ENCODE results near the gene ATP2A1.
"Not testable (repeated sequence)": the region's sequence is repeated elsewhere in the genome, so short reads cannot be mapped to it uniquely, and the experiment has no call there.

The ATP2A1 gene

DNA sequence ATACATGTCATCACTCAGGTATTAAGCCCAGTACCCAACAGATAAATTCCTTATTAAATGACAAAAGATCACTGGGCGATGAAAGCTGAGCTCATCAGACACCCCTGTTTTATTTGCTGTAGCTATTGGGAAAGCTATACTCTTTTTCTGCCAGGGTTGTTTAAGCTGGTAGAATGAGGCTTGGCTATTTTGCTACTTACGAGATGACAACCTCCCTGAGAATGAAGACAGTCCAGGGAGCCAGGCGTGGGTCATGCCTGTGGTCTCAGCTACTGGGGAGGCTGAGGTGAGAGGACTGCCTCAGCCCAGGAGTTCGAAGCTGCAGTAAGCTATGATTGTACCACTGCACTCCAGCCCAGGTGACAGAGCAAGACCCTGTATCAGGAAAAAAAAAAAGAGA lies 19.0 kb upstream of the ATP2A1 start:
- DNase-seq (ENCODE audit: low read depth in 2 of 2) = no peak

DNA sequence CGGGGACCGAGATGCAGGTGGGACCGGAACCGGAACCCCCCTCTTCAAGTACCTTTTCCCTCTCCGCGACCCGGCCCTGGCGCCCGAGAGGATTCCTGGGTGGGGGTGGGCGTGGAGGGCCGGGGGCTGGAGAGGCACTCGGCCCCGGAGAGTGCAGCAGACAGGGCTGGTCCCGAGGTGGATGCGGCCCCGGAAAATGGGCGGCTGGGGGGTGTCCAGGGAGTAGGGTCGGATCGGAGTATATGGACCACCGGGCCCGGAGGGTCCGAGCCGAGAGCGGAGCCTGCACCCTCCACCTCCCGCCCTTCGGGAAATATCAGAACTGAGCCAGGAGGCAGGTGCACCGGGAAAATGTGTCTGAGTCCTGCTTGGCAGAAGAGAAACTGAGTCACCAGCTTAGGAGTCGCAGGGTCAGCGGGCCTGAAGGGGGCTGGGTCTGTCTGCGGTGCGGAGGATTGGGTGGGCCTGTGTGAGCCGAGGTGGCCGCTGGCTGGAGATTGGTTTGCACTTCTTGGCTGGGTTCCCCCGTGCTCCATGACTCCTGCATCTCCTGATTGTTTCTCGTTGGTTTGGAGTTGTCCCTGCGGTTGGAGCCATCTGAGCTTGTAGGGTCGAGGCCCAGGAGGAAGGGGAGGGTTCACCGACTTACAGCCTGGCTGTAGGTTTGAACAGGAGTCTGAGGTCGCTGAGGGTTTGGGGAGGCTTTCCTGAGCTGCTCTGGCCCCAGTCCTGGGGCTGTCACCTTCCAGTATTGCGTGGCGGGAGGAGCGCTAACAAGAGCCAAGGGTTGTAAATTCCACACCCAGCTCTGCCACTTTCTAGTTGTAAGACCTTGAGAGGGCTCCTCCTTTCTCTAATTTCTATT lies 14.1 kb upstream of the ATP2A1 start:
- DNase-seq (ENCODE audit: low read depth in 2 of 2) = no peak

DNA sequence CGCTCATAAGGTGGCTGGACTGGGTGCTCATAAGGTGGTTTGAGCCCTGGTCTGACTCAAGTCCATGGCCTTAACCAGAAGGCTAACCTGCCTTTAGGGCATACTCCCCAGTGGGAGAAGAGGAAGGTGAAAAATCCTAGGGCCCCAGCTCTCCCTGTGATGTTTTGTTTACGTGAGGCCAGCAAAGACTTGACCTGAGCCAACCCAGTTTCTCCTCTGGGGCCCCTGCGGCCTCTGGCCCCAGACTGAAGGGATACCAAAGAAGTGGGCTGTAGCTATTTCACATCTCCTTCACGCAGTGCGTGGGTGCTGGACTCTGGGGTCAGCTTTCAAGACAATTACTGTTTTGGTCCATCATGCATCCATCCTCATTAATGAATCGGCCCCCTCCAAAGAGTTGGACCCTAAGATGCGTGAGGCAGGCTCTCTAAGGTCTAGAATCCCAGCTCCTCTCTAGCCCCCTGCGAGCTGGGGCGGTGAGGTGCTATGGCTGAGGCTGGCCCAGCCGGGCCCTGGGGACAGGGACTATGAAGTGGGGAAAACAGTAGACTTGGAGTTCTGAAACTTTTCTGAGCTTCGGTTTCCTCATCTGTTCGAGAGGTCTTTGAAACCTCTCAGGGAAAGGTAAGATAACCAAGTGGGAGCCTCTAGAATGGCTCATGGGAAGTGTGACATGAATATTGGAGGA lies 13.1 kb upstream of the ATP2A1 start:
- no peak for DNase-seq (ENCODE audit: low read depth in 2 of 2)

DNA sequence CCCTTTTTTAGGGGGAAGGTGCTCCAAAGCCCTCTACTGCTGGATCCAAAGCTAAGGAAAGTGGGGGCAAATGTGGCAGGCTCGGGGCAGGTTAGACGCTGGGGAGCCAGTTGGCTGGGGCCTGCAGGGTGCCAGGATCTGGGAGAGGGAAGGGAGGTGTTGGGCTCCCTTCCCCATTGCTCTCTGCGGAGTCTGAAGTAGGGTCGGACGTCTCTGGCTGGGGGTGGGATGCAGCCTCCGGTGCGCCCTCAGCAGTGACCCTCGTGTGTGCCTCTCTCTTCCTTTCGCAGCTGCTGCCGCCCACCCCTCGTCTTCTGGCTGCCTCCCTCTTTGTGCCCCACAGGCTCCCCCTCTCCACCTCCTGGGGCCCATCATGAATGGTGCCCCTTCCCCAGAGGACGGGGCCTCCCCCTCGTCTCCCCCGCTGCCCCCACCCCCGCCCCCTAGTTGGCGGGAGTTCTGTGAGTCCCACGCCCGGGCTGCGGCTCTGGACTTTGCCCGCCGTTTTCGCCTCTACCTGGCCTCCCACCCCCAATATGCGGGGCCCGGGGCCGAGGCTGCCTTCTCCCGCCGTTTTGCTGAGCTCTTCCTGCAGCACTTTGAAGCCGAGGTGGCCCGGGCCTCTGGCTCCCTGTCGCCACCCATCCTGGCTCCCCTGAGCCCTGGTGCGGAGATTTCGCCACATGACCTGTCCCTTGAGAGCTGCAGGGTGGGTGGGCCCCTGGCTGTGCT lies 12.4 kb upstream of the ATP2A1 start:
- DNase-seq (ENCODE audit: low read depth in 2 of 2) = no peak

DNA sequence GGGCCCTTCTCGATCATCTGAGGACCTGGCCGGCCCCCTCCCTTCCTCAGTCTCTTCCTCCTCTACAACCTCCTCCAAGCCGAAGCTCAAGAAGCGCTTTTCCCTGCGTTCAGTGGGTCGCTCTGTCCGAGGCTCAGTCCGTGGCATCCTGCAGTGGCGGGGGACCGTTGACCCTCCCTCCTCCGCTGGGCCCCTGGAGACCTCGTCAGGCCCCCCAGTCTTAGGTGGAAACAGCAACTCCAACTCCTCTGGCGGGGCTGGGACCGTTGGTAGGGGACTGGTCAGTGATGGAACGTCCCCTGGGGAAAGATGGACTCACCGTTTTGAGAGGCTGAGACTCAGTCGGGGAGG lies 11.9 kb upstream of the ATP2A1 start:
- no peak for DNase-seq (ENCODE audit: low read depth in 2 of 2)

DNA sequence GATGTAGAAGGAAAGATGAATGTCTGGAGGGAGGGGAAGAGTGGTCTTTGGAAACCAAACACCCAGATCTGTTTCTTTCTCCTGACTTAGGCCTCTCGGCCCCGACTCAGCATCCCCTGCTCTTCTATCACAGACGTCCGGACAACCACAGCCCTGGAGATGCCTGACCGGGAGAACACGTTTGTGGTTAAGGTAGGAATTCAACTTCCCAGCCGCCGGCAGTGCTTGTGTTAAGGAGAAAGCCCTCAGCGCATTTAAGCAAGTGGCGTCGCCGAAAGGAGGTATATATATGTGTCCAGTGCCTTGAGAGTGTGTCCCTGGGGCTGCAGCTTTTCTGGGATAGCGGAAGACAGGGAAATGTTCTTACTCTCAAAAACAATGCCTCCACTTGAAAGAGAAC lies 11.0 kb upstream of the ATP2A1 start:
- no peak for DNase-seq (ENCODE audit: low read depth in 2 of 2)

DNA sequence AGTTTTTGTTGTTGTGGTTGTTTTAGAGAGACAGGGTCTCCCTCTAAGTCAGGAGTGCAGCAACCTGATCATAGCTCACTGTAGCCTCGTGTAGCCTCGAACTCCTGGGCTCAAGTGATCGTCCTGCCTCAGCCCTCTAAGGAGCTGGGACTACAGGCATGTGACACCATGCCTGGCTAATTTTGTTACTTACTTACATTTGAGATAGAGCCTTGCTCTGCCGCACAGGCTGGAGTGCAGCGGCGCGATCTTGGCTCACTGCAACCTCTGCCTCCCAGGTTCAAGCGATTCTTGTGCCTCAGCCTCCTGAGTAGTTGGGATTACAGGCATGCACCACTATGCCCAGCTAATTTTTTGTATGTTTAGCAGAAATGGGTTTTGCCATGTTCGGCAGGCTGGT lies 10.6 kb upstream of the ATP2A1 start:
- DNase-seq (ENCODE audit: low read depth in 2 of 2) = not testable (repeated sequence)

DNA sequence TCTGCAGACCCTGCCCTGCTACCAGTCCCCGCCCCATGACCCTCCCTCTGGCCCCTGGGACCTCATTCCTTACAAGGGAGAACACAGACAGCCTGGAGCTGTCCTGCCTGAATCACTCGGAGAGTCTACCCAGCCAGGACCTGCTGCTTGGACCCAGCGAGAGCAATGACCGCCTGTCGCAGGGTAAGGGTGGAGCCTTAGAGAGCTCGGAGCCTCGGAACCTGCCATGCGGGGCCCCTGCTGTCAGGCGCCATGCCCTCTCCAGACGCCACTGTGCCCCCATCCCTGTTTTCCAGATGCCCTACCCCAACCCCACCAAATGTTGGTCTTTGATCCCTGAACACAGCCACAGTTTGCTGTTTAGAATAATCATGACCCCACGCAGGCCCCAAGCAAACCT lies 9.1 kb upstream of the ATP2A1 start:
- DNase-seq (ENCODE audit: low read depth in 2 of 2) = no peak

DNA sequence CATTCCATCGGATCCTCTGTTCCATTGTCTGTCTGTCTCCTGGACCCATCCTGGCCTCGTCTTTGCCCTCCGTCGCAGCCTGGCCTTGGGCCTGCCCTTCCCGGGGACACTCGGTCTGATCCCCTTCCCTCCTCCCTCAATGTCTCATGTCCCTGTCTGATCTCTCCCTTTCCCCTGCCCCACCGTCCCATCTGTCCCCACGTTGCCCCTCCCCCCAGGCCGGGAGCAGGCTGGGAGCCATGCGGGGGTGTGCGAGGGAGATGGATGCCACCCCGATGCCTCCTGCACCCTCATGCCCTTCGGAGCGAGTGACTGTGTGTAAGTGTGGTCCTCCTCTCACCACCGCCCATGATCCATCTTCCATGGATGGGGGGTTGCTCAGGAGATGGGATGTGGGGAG lies 5.3 kb upstream of the ATP2A1 start:
- DNase-seq (ENCODE audit: low read depth in 2 of 2) = no peak

DNA sequence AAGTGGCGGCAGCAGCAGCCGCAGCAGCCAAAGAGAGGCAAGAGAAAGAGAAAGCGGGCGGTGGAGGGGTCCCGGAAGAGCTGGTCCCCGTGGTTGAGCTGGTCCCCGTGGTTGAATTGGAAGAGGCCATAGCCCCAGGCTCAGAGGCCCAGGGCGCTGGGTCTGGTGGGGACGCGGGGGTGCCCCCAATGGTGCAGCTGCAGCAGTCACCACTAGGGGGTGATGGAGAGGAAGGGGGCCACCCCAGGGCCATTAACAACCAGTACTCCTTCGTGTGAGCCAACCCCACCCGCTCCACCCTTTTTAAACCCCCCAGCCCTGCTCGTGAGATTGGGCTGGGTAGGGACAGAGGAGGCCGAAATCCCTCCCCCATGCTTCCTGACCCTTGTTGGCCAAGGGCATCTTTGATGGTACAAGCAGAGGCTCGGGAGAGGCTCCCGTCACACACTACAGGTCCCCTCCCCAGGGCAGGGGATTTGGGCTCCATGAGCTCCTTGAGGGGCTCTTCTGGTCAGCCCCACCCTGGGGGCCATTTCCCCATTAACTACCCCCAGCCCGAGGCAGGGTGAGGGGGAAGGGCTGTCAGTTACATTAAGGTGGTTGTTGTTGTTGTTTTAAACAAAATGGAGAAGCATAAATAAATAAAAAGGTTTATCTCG lies 4.6 kb upstream of the ATP2A1 start:
- DNase-seq (ENCODE audit: low read depth in 2 of 2) = peak; percentile 20 to 21

DNA sequence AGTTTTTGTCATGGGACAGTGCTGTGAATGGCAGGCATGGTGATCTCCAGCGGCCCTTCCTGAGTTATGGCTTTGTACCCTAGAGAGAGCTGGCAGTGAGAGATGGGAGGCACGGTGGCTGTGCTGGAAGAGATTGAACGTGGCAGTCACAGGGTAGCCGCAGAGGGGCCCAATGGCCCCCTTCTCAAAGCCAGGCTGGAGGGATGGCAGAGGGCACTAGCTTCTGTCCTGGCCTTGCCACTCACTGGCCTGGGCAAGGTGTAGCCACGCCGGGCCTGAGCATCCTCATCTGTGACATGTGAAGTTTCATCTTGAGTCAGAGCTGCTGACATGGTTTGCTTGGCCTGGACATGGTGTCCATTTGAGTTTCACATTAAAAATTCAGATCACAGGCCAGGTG lies 3.9 kb upstream of the ATP2A1 start:
- DNase-seq (ENCODE audit: low read depth in 2 of 2) = no peak

DNA sequence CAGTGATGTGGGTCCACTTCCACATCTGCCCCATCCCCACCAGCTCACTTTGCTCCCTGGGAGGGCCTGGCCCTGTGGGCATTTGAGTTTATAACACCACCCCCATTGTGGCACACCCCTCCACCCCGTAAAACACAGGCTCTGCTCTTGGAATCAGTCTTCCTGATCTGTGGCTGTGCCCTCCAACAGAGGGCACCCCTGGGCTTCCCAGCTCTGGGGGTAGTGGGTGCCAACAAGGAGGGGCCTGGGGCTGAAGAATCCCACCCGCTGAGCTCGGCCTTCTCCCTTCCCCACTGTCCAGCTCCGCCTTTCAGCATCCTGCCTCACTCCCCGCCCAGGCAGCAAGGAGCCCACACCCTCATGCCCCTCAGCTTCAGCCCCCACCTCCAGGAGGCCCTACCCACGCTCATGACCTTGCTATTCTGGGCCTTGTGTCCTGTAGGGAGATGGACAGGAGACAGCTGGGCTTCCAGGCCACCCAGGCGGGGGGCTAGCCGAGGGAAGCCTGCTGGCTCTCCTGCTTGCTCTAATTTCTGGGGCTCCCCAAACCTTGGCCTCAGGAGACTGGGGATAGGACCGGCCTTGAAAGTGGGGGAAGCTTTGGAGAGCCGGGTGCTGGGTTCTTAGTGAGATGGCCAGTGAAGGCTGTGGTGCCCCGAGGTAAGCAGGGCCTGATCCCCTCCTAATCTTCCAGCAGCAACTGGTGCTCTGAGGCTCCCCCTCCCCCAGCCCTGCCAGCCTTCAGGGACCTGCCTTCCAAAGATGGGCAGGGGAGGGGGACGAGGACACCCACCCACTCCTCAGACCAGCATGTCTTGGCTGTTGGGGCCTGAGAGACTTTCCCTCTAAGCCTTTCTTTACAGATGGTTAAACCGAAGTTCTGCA lies 2.9 kb upstream of the ATP2A1 start:
- no peak for DNase-seq (ENCODE audit: low read depth in 2 of 2)

DNA sequence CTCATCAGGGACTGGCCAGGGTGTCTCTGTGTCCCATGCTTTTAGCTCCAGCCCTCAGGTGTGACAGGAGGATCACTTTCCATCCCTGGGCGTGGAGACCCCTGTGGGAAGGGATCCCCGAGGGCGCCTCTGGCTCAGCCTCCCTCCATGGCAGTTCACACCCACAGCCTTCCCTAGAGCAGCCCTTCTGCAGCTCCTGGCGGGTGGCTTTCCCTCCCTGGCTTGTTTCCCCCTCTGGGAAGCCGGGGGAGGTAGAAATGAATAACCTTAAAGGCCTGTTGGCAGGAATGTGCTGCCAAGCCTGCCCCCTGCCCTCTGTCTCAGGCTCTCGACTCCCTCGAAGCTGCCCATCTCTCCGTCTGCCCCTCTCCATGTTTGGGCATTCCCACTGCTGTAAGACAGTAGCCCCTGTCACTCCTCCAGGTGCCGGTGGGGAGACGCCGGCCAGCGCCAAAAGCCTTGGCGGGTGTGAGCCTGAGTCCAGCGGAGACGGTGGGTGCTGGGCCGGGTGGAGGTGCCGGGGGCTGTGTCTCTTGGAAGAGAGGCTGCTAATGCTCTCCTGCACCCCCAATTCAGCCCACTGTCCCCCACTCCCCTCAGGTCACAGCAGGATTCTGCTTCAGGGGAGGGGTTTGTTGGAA lies 2.1 kb upstream of the ATP2A1 start:
- DNase-seq (ENCODE audit: low read depth in 2 of 2) = no peak

DNA sequence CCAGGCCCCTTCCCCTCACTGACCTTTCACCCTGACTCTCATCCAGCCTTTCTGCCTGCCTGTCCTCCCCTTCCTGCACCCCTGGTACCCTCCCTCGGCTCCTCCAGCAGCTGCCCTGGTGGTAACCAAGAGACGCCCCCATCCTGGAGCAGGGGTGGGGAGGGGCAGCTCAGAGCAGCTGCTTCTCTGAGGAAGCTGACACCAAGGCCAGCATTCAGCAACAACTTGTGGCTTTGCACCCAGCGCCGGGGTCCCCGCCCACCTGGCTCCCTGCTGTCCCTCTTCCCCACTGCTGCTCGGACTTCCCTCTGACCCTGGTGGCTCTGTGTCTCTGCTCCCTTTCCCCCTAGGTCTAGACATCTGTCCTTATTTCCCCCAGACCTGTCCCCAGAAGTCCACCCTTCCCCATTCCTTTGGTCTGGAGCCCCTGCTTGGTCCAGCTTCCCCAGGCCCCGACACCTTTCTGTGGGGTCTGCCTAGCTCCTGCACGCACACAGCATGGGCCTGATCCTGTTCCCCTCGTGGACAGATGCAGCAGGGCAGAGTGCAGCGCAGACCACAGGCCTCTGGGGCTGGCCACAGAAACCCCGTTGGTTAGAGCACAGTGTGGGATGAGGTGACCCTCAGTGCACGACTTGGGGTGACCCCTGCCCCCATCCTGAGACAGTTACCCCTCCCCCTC lies 1.2 kb upstream of the ATP2A1 start:
- DNase-seq (ENCODE audit: low read depth in 2 of 2) = no peak

DNA sequence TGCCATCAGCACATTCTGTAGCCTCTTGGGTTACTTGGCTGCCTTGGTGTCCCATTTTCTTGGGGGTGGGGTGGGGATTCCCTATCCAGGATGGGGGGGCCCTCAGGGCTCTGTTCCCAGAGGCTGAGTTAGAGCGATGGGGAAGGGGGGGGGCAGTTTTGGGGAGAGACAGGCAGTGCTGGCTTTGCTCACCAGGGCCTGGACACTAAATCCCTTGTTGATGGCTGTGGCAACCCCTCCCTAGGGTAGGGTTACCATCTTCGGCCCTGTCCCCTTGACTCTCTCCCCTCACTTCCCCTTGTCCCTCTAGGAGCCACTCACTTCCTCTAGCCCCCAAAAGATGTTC lies 660 bp upstream of the ATP2A1 start:
- no peak for DNase-seq (ENCODE audit: low read depth in 2 of 2)

DNA sequence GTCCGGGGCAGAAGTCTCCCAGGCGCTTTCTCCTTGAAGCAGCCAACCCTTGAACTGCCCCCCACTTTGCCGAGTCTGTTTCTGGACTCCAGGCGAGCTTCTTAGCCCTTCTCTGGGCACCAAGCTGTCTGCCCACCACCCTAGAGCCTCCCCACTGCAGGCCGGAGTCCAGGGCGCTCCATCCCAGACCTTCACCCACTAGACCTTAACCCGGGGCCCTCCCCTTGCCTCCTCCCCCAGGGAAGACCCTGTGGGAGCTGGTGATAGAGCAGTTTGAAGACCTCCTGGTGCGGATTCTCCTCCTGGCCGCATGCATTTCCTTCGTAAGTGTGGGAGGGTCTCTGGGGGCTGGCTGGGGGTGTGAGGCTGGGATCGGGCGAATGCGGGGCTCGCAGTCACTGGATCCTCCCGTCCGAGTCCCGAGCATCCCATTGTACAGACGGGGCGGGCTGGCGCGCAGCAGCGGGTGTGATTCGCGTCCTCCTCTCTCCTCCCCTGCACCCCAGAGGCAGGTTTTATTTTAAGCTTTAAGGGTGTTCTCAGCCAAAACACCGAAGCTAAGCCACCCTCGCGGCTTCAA lies 1.1 kb downstream of the ATP2A1 start:
- no peak for DNase-seq (ENCODE audit: low read depth in 2 of 2)

DNA sequence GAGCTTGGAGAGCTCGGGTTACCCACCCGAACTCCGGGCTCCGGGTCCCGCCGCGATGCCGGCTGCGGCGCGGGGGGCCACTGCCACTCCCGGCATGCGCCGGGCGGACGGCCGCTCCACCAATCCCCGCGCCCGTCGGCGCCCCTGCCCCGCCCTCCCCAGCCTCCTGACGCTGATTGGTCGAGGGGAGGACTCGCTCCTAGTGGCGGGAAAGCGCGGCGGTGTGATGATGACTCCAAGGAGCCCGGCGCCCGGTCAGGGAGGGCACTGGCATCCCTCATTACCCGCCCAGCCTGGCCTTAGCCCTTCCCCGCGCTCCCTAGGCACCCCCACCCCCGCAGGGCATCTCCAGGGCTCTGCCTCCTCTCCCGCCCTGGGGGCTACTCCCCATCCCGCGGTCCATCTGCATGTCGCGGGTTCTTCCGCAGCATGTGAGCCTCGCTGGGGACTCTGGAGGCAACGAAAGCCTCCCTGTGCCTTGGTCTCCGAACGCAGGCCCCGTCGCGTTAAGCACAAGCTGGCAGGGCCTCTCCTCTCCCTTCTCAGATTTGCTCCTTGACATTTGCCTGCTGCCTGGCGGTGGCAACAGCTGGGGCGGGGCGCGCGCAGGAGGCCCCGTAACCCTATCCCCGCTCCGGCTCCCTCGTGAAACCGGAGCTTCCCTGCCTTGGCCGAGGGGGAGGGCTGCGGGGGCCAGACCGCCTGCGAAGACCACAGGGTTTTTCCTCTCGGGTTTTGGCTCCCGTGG lies 1.7 kb downstream of the ATP2A1 start:
- peak; percentile 77 to 84 for DNase-seq (ENCODE audit: low read depth in 2 of 2)

DNA sequence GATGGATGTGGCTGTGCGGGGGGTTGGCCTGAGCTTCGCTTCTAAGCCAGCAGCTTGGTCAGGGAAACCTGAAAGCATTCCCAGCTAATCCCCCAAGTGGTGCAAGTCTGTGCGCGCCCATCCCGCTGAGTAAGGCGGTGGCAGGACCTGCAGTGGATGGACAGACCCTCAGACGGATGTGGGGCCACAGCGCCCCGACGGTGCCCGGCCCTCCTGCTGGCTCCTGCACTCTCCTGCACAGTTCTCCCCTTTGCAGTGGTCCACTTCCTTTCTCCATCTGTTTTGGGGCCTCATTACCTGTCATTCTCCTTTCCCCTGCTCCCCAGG lies 2.3 kb downstream of the ATP2A1 start:
- no peak for DNase-seq (ENCODE audit: low read depth in 2 of 2)

DNA sequence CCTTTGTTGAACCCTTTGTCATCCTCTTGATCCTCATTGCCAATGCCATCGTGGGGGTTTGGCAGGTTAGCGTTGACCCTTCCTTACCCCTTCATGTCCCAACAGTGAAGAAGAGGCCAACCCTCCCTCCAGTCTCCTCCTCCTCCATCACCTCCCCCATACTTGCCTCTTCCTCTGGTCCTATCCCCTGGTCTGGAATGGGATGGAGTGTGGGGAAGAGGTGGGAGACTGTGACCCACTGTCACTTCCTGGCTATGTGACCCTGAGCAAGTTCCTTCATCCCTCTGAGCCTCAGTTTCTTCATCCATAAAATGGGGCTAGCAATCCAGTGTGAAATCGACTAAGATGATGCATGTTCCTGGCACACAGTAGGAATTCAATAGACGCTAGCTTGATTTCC lies 2.7 kb downstream of the ATP2A1 start:
- no peak for DNase-seq (ENCODE audit: low read depth in 2 of 2)

Data from stimulated activated CD8-positive, alpha-beta memory T cell treated with anti-CD3 and anti-CD28 coated beads, Interleukin-15, amount 100 ng/mL, for 4 hours (primary cell).